GM13976 (cell line): ENCODE measurements around the gene CCR6.
A peak's percentile ranks its signal among the peaks of the same experiment; 100 is the strongest.

ENCODE experiments used
- DNase-seq: peaks from one replicate; pipeline ENCODE4 v3.0.0; 2012; ENCODE audit warnings: low spot score
- CTCF ChIP-seq: IDR thresholded peaks from 2 replicates; pipeline ENCODE4 v1.5.1; 2012; ENCODE audit warnings: borderline replicate concordance, mild to moderate bottlenecking; ENCODE audit not compliant: insufficient read depth; ENCODE audit errors: extremely low read depth, missing control alignments, control extremely low read depth
- in situ Hi-C: fragments of 300-500 bp; cut with MboI; formaldehyde crosslinking; loops from one replicate; pipeline ENCODE4 v1.12.0; 2022; ENCODE audit warnings: low sequenced_read_pairs, mixed read lengths, inconsistent platforms; ENCODE audit not compliant: unreplicated experiment

Gene CCR6

DNA sequence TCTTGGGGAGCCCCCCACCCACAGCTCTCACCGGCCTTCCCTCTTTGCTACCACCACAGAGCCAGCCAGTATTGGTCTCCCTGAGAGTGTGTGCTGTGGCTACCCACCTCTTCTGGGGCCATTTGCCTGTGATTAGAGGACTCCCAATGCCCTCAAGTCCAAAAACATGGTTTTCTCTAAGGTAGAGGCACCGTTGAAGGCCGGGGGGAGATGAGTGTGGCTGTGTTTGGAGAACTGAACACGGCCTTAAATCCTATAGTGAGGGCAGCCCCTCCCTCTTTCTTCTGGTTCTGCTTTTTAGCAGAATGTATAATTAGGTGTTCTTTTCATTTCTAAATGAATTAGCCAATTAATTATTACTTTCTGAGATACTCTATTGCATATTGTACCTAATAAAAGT, 2.5 kb downstream of the CCR6 start:
- no peak for DNase-seq
- TF ChIP-seq CTCF, result no peak
- in situ Hi-C loops, result no loop called here

- in situ Hi-C loops, result no loop called here
- TF ChIP-seq CTCF, result no peak
- DNase-seq, result no peak
These were observed 3.0 kb downstream of the CCR6 start for GRCh38 chr6:167125855-167126349.

DNA sequence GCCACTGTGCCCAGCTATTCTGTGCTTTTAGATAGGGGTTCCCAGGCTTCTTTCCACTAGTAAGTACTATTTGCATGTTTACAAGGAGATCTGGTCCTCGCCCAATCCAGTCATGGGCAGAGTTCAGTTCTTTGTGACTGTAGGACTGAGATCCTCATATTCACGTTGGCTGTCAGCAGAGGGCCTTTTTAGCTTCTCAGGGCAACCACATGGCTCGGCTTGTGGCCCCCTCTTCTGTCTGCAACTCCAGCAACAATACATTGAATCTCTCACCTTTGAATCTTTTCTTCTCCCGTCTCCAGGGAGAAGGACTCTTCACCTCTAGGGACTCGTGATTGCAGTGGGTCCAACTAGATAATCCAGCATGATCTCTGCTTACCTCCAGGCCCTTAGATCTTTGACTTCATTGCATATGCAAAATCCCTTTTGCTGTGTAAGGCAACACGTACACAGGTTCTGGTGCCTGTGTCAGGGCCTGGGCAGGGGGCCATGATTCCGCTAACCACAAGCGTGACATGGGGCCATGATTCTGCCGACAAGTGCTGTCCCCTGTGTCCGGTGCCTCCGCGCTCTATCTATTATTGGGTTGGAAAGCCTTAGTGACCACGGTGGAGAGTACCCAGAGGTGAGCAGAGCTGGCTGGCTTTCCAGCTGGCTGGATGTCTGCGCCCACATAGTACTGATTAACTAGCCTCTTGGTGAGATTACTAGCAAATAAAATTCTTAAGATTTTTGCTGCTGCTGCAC, 5.1 kb downstream of the CCR6 start:
- DNase-seq, result no peak
- TF ChIP-seq CTCF, result no peak
- in situ Hi-C loops, result no loop called here

- TF ChIP-seq CTCF, result no peak
- in situ Hi-C loops, result no loop called here
These were observed 6.3 kb downstream of the CCR6 start for GRCh38 chr6:167129159-167129558.

DNA sequence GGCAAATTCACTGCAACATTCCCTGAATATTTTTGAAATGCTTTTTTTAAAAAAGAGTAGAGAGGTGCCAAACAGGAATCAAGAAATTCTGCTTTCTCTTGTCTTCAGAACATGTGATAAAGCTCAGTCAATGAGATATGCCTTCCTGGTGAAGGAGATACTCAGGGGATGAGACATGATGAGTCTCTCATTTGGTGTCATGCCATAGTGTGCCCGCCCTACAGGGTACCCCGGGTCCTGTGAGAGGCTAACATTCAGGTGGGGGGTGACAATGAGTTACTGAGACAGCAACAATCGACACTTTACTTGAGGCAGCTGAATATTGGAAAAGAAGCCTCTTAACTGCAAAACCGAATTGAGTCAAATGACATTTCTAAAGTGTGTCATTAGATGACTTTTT, 6.7 kb downstream of the CCR6 start:
- TF ChIP-seq CTCF, result no peak
- in situ Hi-C loops, result no loop called here
- no peak for DNase-seq

More at GRCh38 chr6:167129159-167129558, 6.3 kb downstream of the CCR6 start:
- DNase-seq, result no peak

DNA sequence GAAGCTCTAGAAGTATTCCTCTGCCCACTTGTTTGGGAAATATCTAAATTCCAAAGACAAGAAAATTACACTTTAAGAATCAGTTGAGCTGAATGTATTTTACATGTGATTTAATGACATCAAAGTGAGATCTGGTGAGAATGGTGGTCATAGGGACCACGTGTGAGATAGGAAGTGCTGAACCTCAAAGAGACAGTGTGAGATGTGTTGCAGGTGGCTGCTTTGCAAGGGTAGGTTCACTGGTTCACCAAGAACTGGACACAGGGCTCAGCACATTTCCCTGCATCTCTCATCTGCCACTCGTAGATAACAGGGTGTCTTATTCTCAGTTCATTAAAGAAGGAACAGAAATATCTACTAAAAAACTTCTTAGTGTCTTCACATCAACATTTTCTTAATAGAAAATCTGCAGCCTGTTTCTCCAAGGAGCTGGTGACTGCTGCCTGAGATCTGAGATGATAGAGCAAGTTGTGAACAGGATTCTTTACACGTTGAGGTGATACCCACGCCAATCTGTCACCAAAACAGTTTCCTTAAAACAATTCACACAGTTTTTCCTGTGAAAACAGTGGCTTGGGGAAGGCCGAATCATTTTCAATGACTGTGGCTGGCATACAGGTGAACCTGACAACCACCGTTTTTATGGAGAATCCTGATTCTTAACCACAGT, 7.2 kb downstream of the CCR6 start:
- in situ Hi-C loops, result loop anchor here (5.0 to 10.0 kb wide), 2 partner anchors 43 to 125 kb away; no protein-coding TSS in a partner anchor
- no peak for TF ChIP-seq CTCF
- peak; percentile 63 for DNase-seq
